GM12878 (cell line): ENCODE data around the gene LMBR1. TPM values are rescaled to one million over a fixed set of nuclear protein-coding genes. Genes with fewer than 3 reads are reported as not detected.
"Not testable (repeated sequence)": the region's sequence is repeated elsewhere in the genome, so short reads cannot be mapped to it uniquely, and the experiment has no call there.

ENCODE experiments used
- ATAC-seq: fragments of 200-7000 bp; cut with Tn5 transposase; 3 replicates; pipeline ENCODE4 v1.9.1; 2020; ENCODE audit warnings: mild to moderate bottlenecking, moderate library complexity
- BruUV-seq: library from RNA; stranded (reverse); fragments of 400-500 nt; replicated peaks from 2 replicates; lab custom pipeline; 2021; lab: Mats Ljungman, UMichigan
- CTCF ChIA-PET: fragments of 300-600 bp; sonication (Branson Sonifier 250); formaldehyde crosslinking; extraction: SDS; loops from one replicate; lab custom pipeline; 2021; ENCODE audit warnings: inconsistent platforms; lab: Yijun Ruan, JAX
- POLR2A ChIA-PET: fragments of 350-600 bp; formaldehyde crosslinking; extraction: SDS; loops from one replicate; lab custom pipeline; 2021; ENCODE audit warnings: inconsistent platforms; lab: Charles Lee
- RAD21 ChIA-PET: fragments of 300-600 bp; sonication (Branson Sonifier 250); formaldehyde crosslinking; loops from one replicate; lab custom pipeline; 2023; ENCODE audit warnings: antibody characterized with exemption; ENCODE audit not compliant: unreplicated experiment; lab: Charles Lee
- SMC1A ChIA-PET: fragments of 300-600 bp; sonication (Branson Sonifier 250); formaldehyde crosslinking; loops from one replicate; lab custom pipeline; 2023; ENCODE audit not compliant: unreplicated experiment, uncharacterized antibody; lab: Charles Lee
- DNase-seq: peaks from one replicate; pipeline ENCODE4 v3.0.0-alpha.2; 2011; ENCODE audit warnings: low read depth, low spot score
- FAIRE-seq: peaks from 3 replicates; lab custom pipeline; 2011; peaks lifted over from hg19 to GRCh38; lab: Jason Lieb, UNC
- H2AFZ ChIP-seq: 2 replicates; pipeline ENCODE4 v1.6.0; 2011; ENCODE audit warnings: low read depth, low read length, control low read depth; ENCODE audit not compliant: control insufficient read depth
- H3K27ac ChIP-seq: 2 replicates; pipeline ENCODE4 v1.5.1; 2011; ENCODE audit warnings: control low read depth; ENCODE audit not compliant: control insufficient read depth, insufficient read depth
- H3K27me3 ChIP-seq, 2 experiments: replicated peaks in 1 of 2; 2 replicates each; pipeline versions ENCODE4 v1.6.0 to v1.6.1; 2011; ENCODE audit warnings: low read length in 1 of 2; ENCODE audit not compliant: control insufficient read depth in 2 of 2, insufficient read depth in 2 of 2
- H3K36me3 ChIP-seq, 2 experiments: 2 replicates each; pipeline ENCODE4 v1.5.1; 2011; ENCODE audit warnings: low read length in 1 of 2; ENCODE audit not compliant: control insufficient read depth in 2 of 2, insufficient read depth in 2 of 2
- H3K4me1 ChIP-seq: 2 replicates; pipeline ENCODE4 v1.6.1; 2011; ENCODE audit warnings: mild to moderate bottlenecking, low read length, moderate library complexity, mixed read lengths; ENCODE audit not compliant: control insufficient read depth, insufficient read depth
- H3K4me2 ChIP-seq: 2 replicates; pipeline ENCODE4 v1.6.0; 2011; ENCODE audit warnings: control low read depth; ENCODE audit not compliant: control insufficient read depth, insufficient read depth
- H3K4me3 ChIP-seq: fragments of 200-600 bp; sonication (generic); 2 replicates; pipeline ENCODE4 v1.5.1; 2016
- H3K79me2 ChIP-seq: 2 replicates; pipeline ENCODE4 v1.6.0; 2011; ENCODE audit warnings: low read length; ENCODE audit not compliant: control insufficient read depth, insufficient read depth
- H3K9ac ChIP-seq: 2 replicates; pipeline ENCODE4 v1.8.0; 2011; ENCODE audit warnings: low read length, control low read depth, mixed read lengths; ENCODE audit not compliant: control insufficient read depth, insufficient read depth
- H3K9me3 ChIP-seq: replicated peaks from 3 replicates; pipeline ENCODE4 v1.5.1; 2011; ENCODE audit warnings: mild to moderate bottlenecking, low read length; ENCODE audit not compliant: control insufficient read depth, insufficient read depth
- H4K20me1 ChIP-seq: 2 replicates; pipeline ENCODE4 v1.6.0; 2011; ENCODE audit not compliant: control insufficient read depth, insufficient read depth
- BRCA1 ChIP-seq: IDR thresholded peaks from 2 replicates; pipeline ENCODE4 v1.6.1; 2011; ENCODE audit warnings: low read depth, low read length, improper control_type of control experiment
- CBX5 ChIP-seq: sonication (generic); IDR thresholded peaks from 2 replicates; pipeline ENCODE4 v1.6.1; 2016; ENCODE audit warnings: low read depth, moderate library complexity, mild to moderate bottlenecking, inconsistent platforms
- CREM ChIP-seq: IDR thresholded peaks from 2 replicates; pipeline ENCODE4 v1.6.1; 2014; ENCODE audit warnings: antibody characterized with exemption, low read depth
- CTCF ChIP-seq, 3 experiments: IDR thresholded peaks in 2 of 3; conservative IDR thresholded peaks in 1 of 3; 2 replicates each; pipeline ENCODE4 v1.5.1; 2011; ENCODE audit warnings: low read depth in 3 of 3, low read length in 3 of 3, mild to moderate bottlenecking in 3 of 3, control low read depth in 2 of 3, moderate library complexity in 2 of 3, inconsistent platforms in 1 of 3, mixed read lengths in 1 of 3; ENCODE audit not compliant: control insufficient read depth in 2 of 3, insufficient read depth in 1 of 3; ENCODE audit errors: extremely low read depth in 1 of 3
- ESRRA ChIP-seq: IDR thresholded peaks from 2 replicates; pipeline ENCODE4 v1.6.1; 2012; ENCODE audit warnings: mild to moderate bottlenecking, low read length, improper control_type of control experiment
- HCFC1 ChIP-seq: fragments of 150-350 bp; IDR thresholded peaks from 2 replicates; pipeline ENCODE4 v1.6.1; 2014; ENCODE audit warnings: low read length
- JUNB ChIP-seq: IDR thresholded peaks from 2 replicates; pipeline ENCODE4 v1.6.1; 2016; ENCODE audit warnings: antibody characterized with exemption, mild to moderate bottlenecking
- KLF5 ChIP-seq: fragments of 450-650 bp; IDR thresholded peaks from 2 replicates; pipeline ENCODE4 v1.6.1; 2014; ENCODE audit warnings: mild to moderate bottlenecking; ENCODE audit not compliant: partially characterized antibody
- MTA3 ChIP-seq: IDR thresholded peaks from 2 replicates; pipeline ENCODE4 v1.6.1; 2012; ENCODE audit warnings: low read length, inconsistent platforms, borderline replicate concordance
- NBN ChIP-seq: fragments of 450-650 bp; IDR thresholded peaks from 2 replicates; pipeline ENCODE4 v1.6.1; 2016
- NR2F1 ChIP-seq: fragments of 450-650 bp; conservative IDR thresholded peaks from 2 replicates; pipeline ENCODE4 v1.6.1; 2017; ENCODE audit warnings: mild to moderate bottlenecking
- PAX5 ChIP-seq: IDR thresholded peaks from 2 replicates; pipeline ENCODE4 v1.6.1; 2011; ENCODE audit warnings: low read depth, low read length, borderline replicate concordance
- RUNX3 ChIP-seq: IDR thresholded peaks from 2 replicates; pipeline ENCODE4 v1.6.1; 2012; ENCODE audit warnings: low read length, inconsistent platforms
- SIX5 ChIP-seq: IDR thresholded peaks from 2 replicates; pipeline ENCODE4 v1.6.1; 2011; ENCODE audit warnings: mild to moderate bottlenecking, low read depth, low read length, moderate library complexity; ENCODE audit not compliant: severe bottlenecking
- SMC3 ChIP-seq: IDR thresholded peaks from 2 replicates; pipeline ENCODE4 v1.6.1; 2011; ENCODE audit warnings: low read length, improper control_type of control experiment, borderline replicate concordance
- YBX1 ChIP-seq: fragments of 450-650 bp; IDR thresholded peaks from 2 replicates; pipeline ENCODE4 v1.6.1; 2016; ENCODE audit warnings: antibody characterized with exemption
- WGBS: methylation state at CpG from one replicate; pipeline ENCODE4 v1.1.6; 2016; ENCODE audit warnings: low lambda C conversion rate; ENCODE audit not compliant: insufficient replicate concordance, insufficient coverage; ENCODE audit errors: missing lambda C conversion rate; 5-methylcytosine and 5-hydroxymethylcytosine counted together
- in situ Hi-C: fragments of 300-500 bp; cut with MboI; formaldehyde crosslinking; loops from 9 replicates; pipeline ENCODE4 v1.14.3; 2018; ENCODE audit warnings: mixed read lengths
- intact Hi-C: fragments of 100-400 bp; cut with micrococcal nuclease; formaldehyde crosslinking; loops from one replicate; pipeline ENCODE4 v1.14.2; 2022; ENCODE audit not compliant: unreplicated experiment
- polyA plus RNA-seq, 11 experiments: library from polyadenylated mRNA; depleted of rRNA in 4 of 11; unstranded in 6 of 11; stranded (reverse) in 5 of 11; fragments of >200 nt; fragmentation: Nextera tagmentation in 4 of 11; fragmentation: Illumina TruSeq in 1 of 11; extraction: Ambion mirVana in 4 of 11; extraction: Trizol in 1 of 11; gene quantifications; 1 replicate in 1 of 11; 2 replicates in 10 of 11; pipeline versions ENCODE4 v1.2.1 to v1.2.3, GENCODE V29; 2011 to 2016; ENCODE audit warnings: inconsistent platforms in 2 of 11, missing spikeins in 2 of 11, low read depth in 1 of 11
- total RNA-seq, 4 experiments: library from RNA; depleted of rRNA in 3 of 4; stranded (reverse); fragments of >200 nt in 3 of 4; fragmentation: Illumina TruSeq in 1 of 4; extraction: Trizol in 1 of 4; gene quantifications; 2 replicates each; pipeline versions ENCODE4 v1.2.1 to v1.2.3, GENCODE V29; 2013 to 2021
- TF ChIP-seq, protein P1 (sequence below): IDR thresholded peaks from 2 replicates; pipeline ENCODE4 v1.6.1; 2011; ENCODE audit warnings: borderline replicate concordance, low read depth, mild to moderate bottlenecking, moderate library complexity, low read length; ENCODE audit not compliant: insufficient read depth, poor library complexity, severe bottlenecking

Gene LMBR1
- total and polyA plus RNA-seq, 10 of the 15 experiments (the other 5 are each of a cell fraction or from before 2014, with no cell fraction given) = 4.0 to 63.5 (median 28.8) TPM

- H3K4me1 ChIP-seq, in situ Hi-C loops, POLR2A ChIA-PET, H3K9me3 ChIP-seq, H3K27ac ChIP-seq, SMC1A ChIA-PET, CTCF ChIA-PET, intact Hi-C loops, H3K4me2 ChIP-seq, RAD21 ChIA-PET, BruUV-seq, DNase-seq, H2AFZ ChIP-seq, H3K79me2 ChIP-seq, H4K20me1 ChIP-seq, ATAC-seq, FAIRE-seq, H3K4me3 ChIP-seq, H3K36me3 ChIP-seq, H3K9ac ChIP-seq, H3K27me3 ChIP-seq: not testable (repeated sequence)
- TF ChIP-seq CBX5 = peak; percentile 81; the same call in 1 of the 2 replicates
- peak; percentile 37 for TF ChIP-seq KLF5
- WGBS = 98% methylated on average over 9 of the region's 9 CpGs
These were observed 195.7 kb downstream of the LMBR1 start for GRCh38 chr7:156697283-156697682.

GRCh38 chr7:156693627-156694026 is 199.4 kb downstream of the LMBR1 start:
- Histone ChIP-seq H2AFZ (no peak overlapping the region), H3K27ac (no peak overlapping the region), H3K9me3 (peaks cover 2% of the 10 kb centered on the region; the same call in 2 of the 3 replicates), H3K9ac (no peak overlapping the region), H3K36me3 (no peaks in the 10 kb centered on the region), H3K79me2 (no peaks in the 10 kb centered on the region), H3K4me3 (no peak overlapping the region), H3K4me2 (no peak overlapping the region), H4K20me1 (no peaks in the 10 kb centered on the region), H3K4me1 (no peaks in the 10 kb centered on the region), H3K27me3 (no peaks in the 10 kb centered on the region)
- in situ Hi-C loops = no loop called here
- no peak for ATAC-seq
- DNase-seq = no peak
- WGBS = 99% methylated on average over 3 of the region's 3 CpGs
- ChIA-PET CTCF (interaction anchor here (0.7 kb wide), 1 partner anchor 11 kb away, joined by 3 read pairs; no protein-coding TSS in a partner anchor), POLR2A (interaction anchor here (1.2 kb wide), 1 partner anchor 40 kb away, joined by 3 read pairs; no protein-coding TSS in a partner anchor), SMC1A (no interaction called here), RAD21 (no interaction called here)
- no TSS peak for BruUV-seq
- FAIRE-seq = no peak
- intact Hi-C loops = no loop called here
- no peak for TF ChIP-seq NR2F1
- TF ChIP-seq MTA3 = no peak
- no peak for TF ChIP-seq CREM
- no peak for TF ChIP-seq NBN
- no peak for TF ChIP-seq ESRRA
- no peak for TF ChIP-seq SMC3
- TF ChIP-seq RUNX3 = no peak
- no peak for TF ChIP-seq YBX1
- no peak for TF ChIP-seq HCFC1
- no peak for TF ChIP-seq JUNB
- no peak for TF ChIP-seq PAX5
- no peak for TF ChIP-seq CTCF (IDR thresholded peaks at IDR 0.05 in 2 of 3, conservative IDR thresholded peaks at IDR 0.05 in 1 of 3; ENCODE audit: control insufficient read depth in 2 of 3, extremely low read depth in 1 of 3, insufficient read depth in 1 of 3, low read depth in 3 of 3, low read length in 3 of 3)
- TF ChIP-seq, protein P1, sequence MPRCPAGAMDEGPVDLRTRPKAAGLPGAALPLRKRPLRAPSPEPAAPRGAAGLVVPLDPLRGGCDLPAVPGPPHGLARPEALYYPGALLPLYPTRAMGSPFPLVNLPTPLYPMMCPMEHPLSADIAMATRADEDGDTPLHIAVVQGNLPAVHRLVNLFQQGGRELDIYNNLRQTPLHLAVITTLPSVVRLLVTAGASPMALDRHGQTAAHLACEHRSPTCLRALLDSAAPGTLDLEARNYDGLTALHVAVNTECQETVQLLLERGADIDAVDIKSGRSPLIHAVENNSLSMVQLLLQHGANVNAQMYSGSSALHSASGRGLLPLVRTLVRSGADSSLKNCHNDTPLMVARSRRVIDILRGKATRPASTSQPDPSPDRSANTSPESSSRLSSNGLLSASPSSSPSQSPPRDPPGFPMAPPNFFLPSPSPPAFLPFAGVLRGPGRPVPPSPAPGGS = no peak
- TF ChIP-seq SIX5 = no peak
- TF ChIP-seq BRCA1 = no peak
